GM12892 (cell line): Measurements from ENCODE around the gene SEMA3C.

ENCODE experiments used
- POLR2A ChIP-seq: IDR thresholded peaks from 2 replicates; pipeline ENCODE4 v1.6.1; 2011; ENCODE audit warnings: low read depth, low read length, control low read depth
- TAF1 ChIP-seq: IDR thresholded peaks from 2 replicates; pipeline ENCODE4 v1.6.1; 2011; ENCODE audit warnings: low read depth, mild to moderate bottlenecking, control low read depth, low read length, borderline replicate concordance

GRCh38 chr7:80781561-80781979 lies 137.3 kb downstream of the SEMA3C start:
- TF ChIP-seq POLR2A (no peak), TAF1 (no peak)
